Erythroblast (primary cell): ENCODE measurements around the gene FYB2.

Experiments used
- GATA1 ChIP-seq: IDR thresholded peaks from 2 replicates; pipeline ENCODE4 v1.6.1; 2011; ENCODE audit warnings: low read depth, mild to moderate bottlenecking, control low read depth, low read length, moderate library complexity
- POLR2A ChIP-seq: IDR thresholded peaks from 2 replicates; pipeline ENCODE4 v1.6.1; 2011; ENCODE audit warnings: mild to moderate bottlenecking, low read length

- TF ChIP-seq POLR2A (no peak), GATA1 (no peak)
Observed at GRCh38 chr1:56825436-56825835, 6.2 kb upstream of the FYB2 start.
